Measurements from ENCODE around the gene G0S2. TPM values are rescaled to one million over a fixed set of nuclear protein-coding genes. Genes with fewer than 3 reads are reported as not detected.

The G0S2 gene, protein sequence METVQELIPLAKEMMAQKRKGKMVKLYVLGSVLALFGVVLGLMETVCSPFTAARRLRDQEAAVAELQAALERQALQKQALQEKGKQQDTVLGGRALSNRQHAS
- 10 to 100 TPM in 2 of 4 donors, 1 to 10 TPM in 2; 5.8 to 12.7 (median 9.5) TPM for polyA plus RNA-seq (ENCODE audit: insufficient read length in 4 of 4)

DNA sequence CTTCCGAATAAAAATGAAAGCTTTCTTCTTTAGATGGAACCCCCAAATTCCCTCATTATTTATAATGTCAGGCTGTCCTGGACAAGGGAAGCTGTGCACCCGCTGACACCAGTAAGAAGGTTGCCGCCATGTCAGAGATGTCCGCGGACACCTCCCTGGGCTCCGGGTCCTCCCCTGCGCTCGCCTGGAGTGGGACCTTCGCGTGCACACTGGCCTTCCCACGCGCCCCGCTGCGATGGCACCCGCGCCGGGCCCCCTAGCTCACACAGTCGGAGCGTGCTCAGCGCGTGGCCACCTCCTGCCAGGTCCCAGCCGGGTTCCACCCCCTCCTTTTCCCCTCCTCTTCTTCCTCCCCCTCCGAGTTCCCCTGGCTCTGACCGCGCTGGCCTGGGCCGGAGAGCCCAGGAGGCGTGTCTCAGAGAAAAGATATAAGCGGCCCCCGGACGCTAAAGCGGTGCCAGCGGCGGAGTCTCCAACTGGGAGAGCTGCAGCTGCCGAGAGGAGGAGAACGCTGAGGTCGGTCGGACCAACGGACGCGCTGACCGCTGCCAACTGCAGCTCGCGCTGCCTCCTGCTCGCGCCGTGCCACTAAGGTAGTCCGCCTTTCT, at the start of gene G0S2:
G0S2 (plus strand) TSS at position 456 of the 608 bp plus-strand sequence. CDS start 273 bp downstream, outside the sequence.
- DNase-seq (ENCODE audit: low read depth in 4 of 4, low spot score in 3 of 4): peak in 1 of 4 donors; percentile 41

DNA sequence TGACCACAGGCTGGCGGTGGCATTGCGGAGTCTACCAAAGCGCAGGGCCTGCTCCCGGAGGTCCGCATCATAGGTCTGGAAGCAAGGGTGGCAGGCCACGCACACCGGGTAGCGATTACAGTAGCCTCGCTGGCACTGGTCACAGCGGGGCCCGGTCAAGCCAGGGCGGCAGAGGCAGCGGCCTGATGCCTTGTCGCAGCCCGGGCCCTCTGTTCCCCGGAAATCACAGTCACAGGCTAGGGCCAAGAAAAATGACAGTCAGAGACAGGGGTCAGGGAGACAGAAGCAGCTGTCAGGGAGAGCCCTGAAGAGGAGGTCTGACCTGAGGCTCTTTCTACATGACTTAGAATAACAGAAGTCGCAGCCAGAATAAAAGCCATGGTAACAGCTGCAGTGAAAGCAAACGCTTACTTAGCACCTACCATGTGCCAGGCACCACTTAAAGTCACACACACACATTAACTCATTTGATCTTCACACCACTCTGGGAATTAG, 49.4 kb upstream of the G0S2 start:
- no peak for DNase-seq (ENCODE audit: low read depth in 4 of 4, low spot score in 3 of 4)

DNA sequence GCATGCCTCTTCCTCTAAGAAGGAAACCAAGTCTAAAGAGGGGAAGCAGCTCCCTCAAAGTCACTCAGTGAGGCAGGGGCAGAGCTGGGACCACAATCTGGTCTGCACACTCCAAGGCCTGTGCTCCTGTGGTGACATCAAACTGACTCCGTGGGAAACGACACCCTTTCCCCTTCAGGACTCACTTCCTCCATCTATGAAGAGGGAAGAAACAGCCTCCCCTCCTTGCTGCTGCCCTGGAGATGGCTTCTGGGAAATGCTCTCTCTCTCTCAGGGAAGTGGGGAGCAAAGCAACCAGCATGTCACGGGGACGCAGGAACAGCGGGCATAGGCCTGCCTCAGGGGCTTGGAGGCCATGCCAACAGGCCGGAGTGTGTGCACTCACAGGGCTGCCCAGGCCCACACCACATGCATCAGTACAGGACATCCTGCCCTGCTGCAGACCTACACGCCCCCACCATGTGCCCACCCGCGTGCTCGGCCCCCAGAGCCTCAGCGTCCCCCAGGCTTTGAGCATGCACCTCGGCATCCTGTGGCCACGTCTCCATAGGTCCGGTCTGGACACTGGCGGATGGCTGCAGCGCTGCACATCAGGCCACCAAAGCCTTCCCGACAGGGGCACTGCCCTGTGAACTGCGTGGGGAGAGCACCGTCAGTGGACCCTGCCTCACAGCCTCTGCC, 48.7 kb upstream of the G0S2 start:
- DNase-seq (ENCODE audit: low read depth in 4 of 4, low spot score in 3 of 4): no peak

DNA sequence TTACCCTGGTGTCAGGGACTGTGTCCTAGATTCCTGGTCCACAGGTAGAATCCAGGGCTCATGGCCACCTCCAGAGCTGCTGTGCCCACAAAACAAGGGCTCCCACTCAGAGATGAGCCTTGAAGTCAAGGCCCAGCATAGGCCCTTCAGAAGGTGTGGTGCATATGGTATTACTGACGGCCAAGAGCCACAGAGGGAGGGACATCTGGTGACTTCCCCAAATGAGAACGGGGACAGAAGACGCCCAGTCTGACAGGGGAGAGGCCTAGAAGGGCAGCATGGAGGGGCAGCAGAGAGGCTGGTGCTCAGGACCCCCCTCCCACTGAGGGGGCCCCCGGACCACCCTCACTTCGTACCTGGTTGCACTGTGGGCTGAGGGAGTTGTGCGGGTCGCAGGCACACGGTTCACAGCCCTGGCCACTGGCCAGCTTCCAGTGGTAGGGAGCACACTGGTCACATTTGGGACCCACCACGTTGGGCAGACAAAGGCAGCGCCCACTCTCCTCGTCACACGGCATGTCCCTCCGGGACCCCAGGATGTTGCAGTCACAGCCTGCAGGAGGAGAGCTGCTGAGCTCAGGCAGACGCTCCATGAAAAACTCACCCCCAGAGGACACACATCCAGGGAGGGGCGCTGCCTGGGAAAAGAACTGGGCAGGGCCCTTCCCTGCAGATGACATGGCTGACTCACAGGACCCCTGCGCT, 48.0 kb upstream of the G0S2 start:
- no peak for DNase-seq (ENCODE audit: low read depth in 4 of 4, low spot score in 3 of 4)

DNA sequence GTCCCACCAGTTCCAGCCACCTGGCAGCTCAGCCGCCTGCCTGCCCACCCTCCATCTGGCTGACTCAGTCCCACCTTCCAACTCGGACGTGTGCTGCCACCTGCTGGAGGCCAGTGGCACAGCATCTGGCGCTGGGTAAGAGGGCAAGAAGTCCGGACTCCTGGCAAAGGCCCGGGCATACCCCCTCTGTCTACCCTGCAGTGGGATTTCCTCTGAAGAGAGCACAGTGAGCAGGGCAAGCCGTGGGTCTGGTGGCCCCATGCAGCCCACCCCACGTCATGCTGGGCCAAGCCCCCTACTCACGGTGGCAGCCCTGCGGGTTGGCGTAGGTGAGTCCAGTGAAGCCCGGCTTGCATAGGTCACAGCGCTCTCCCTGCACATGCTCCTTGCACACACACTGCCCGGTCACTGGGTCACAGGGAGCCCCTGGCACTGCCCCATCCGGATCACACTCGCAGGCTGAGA, 47.4 kb upstream of the G0S2 start:
- DNase-seq (ENCODE audit: low read depth in 4 of 4, low spot score in 3 of 4): peak in 2 of 4 donors; percentile 71 to 73

DNA sequence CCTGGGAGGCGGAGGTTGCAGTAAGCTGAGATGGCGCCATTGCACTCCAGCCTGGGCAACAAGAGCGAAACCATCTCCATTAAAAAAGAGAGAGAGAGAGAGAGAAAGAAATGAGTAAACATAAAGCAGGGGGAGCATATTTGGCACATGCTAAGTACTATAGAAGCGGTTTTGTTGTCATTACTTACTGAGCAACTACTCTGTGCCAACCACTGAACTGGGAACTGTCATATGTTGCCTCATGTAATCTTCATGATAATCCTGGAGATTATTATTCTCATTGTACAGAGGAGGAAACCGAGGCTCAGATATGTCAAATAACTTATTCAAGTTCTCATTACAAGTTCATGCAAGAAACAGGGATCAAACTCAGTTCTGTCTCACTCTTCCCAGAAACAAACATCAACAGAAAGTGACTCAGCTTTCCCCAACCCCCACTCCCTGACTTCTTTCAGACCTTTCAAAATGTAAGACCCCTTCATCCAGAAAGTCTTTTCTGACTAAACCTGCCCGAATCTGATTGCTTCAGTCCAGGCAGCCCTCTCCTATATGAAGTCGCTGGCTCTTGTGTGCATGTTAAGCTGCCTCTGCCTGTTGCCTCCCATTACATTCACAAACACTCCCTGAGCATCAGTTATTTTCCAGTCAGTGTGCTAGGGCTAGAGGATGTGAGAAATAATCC, 46.5 kb upstream of the G0S2 start:
- no peak for DNase-seq (ENCODE audit: low read depth in 4 of 4, low spot score in 3 of 4)

DNA sequence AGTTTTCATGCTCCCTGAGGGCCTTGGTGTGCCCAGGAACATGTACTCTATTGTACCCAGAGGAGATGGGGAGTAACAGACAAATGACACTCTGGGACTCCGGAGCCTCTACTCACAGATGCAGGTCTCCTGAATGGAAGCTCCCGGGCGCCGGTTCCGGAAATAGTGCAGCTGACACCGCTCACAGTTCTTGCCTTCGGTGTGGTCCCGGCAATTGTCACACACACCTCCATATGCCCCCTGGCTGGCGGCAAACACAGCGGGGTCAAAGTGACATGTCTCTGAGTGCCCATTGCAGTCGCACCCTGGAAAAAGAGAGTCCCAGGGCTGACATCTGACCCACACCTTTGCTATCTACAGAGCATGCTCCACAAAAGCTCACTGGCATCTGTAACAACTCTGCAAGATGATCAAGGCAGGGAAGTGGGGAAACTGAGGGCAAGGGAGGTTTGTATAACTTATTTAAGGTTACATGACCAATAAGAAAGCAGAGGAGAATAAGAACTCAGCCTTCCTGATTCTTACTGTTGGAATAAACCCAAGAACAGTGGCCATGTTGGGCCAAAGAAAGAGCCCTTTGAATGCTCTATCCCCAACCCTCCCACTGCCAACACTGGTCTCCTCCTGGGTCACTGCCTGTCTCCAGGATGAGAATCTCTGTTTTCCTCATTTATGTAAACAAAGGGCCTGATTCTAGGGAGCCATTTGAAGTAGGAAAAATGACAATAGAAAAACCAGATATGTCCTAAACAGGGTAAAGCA, 45.4 kb upstream of the G0S2 start:
- no peak for DNase-seq (ENCODE audit: low read depth in 4 of 4, low spot score in 3 of 4)

DNA sequence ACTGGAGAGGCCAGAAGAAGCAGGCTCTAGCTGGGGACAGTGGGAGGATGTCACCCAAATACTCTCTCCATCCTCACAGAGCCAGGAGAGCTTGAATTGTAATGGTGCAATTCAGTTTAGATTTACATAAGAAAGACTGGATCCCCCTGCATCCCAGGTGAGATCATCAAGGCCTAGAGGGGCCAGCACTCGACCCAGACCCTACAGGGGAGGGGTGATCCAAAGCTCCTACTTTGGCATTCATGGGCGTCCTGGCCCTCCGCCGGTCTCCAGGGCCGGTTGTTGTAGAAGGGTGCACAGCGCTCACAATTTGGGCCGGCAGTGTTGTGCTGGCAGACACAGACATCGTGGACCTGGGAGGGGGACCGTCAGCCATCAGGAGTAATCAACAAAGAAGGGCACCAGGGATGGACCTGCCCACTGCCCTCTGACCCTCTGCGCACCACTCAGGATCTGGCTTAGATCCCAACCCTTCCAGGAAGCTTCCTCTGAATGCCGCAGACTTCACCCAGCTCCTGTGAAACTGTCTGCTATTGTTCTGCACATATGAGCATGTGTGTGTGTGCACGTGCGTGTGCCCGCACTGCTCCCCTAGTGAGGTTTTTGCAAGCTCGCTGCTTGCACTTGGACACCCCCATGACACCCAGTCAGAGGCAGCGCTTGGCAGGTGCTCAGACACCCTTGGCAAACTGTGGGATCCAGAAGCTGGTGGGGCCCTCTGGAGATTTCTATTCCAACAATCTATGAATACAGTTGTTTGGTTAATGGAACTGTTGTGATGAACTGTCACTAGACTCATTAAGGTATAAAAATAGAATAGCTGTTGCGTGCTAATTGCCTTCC, 44.6 kb upstream of the G0S2 start:
- DNase-seq (ENCODE audit: low read depth in 4 of 4, low spot score in 3 of 4): no peak

DNA sequence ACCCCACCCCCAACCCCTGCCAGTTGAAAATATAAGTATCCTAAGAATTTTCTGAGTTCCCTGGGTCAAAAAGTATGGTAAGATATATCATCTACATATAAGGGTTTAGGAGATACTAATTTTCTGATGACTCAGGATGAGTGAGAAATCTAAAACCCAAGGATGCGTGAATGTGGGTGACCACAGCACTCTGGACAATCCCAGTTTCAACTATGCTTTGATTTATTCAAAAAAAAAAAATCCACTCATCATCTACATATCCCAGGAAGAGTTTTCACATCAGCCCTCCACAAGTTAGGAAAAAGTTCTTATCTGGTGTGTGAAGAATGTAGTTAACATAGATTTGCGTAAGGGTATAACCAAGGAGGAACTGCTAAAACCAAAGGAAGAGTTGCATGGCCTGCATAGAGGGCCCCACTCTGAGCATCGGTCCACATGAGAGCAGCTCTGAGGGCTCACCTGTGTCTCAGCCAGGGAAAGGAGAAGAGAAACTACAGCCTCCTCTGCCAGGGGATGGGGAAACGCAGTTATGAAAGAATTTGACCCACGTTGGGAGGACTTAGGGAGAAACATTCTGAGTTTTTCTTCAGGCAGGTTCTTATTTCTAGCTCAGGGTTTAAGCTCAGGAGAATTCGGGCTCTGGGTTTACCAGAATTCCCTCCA, 41.7 kb upstream of the G0S2 start:
- no peak for DNase-seq (ENCODE audit: low read depth in 4 of 4, low spot score in 3 of 4)

DNA sequence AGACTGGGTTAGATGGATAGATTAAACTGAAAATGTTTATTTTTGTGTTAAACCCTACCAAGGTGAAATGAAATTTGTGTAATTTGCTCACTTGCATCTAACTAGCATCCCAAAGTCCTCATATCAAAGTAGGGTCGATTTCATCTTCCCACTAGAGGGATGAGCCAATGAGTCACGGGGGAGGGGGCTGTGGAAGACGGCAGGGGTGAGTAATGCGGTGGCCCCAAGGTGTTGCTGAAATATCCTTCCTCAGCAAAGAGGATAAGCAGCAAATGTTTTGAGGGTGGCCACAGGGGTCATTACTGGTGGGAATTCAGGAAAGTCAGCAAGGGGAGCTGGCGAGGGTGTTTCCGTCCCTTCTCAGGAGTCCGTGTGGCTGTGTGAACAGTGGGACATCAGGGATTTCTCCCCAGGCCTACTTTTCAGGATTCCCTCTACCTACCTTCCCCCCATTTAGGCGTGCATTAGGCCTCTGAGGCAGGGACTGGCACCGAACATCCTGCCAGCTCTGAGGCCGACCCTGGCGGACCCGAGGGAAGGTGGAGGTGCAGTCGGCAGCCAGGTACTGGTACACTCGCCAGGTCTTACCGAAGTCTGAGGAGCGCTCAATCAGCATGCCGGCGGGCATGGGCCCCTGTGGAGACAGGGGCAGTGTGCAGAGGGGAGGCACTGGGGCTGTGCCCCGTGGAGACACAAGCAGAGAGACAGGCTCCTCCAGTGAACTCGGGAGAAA, 41.0 kb upstream of the G0S2 start:
- no peak for DNase-seq (ENCODE audit: low read depth in 4 of 4, low spot score in 3 of 4)

DNA sequence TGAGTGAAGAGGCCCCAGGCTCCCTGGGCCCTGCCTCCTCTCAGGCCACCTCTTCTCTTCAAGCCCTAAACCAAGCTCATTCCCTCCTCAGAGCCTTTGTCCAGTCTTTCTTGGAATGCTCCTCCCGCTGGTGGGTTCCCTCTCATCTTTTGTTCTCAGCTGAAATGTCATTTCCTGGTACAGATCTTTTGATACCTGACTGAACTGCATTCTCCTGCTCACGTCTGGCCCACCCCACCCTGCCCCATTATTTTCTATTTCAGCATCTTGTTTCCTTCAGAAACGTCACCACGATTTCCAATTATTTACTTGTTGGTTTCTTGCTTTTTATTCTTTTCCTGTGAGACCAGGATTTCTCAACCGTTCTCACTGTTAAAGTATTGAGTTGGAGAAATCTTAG, 39.4 kb upstream of the G0S2 start:
- DNase-seq (ENCODE audit: low read depth in 4 of 4, low spot score in 3 of 4): no peak

DNA sequence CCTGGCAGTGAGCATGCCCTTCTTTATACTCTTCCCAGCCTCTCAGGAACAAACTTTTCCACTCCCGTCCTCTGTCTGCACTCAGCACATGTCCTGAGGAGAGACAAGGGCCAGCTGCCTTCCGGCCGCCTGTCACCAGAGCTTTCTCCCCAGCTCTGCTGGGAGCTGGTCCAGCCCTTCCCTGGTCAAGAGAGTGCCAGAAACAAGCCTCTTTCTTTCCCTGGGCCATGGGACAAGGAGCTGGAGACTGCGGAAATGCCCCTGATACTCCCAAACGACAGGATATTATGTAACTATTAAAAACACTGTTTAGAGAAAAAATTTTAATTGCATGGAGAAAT, 33.4 kb upstream of the G0S2 start:
- DNase-seq (ENCODE audit: low read depth in 4 of 4, low spot score in 3 of 4): peak; percentile 65 to 73 (median 69)

DNA sequence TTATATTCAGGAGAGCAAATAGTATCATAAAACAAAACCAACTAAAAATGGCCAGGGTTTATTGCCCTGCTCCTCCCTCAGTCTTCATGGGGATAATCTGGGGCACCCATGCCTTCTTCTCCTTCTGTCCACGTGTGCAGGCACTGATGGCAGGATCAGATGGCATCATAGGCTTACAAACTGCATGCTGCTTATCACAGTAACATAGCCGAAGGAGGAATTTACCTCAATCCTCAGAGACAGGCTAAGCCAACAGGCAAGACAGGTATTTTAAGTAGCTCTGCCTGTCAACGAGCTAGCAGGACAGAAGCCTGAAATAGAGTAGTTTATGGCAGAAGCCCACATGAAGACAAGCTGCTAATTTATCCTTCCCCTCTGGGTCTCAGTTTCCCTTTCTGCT, 32.4 kb upstream of the G0S2 start:
- DNase-seq (ENCODE audit: low read depth in 4 of 4, low spot score in 3 of 4): no peak

DNA sequence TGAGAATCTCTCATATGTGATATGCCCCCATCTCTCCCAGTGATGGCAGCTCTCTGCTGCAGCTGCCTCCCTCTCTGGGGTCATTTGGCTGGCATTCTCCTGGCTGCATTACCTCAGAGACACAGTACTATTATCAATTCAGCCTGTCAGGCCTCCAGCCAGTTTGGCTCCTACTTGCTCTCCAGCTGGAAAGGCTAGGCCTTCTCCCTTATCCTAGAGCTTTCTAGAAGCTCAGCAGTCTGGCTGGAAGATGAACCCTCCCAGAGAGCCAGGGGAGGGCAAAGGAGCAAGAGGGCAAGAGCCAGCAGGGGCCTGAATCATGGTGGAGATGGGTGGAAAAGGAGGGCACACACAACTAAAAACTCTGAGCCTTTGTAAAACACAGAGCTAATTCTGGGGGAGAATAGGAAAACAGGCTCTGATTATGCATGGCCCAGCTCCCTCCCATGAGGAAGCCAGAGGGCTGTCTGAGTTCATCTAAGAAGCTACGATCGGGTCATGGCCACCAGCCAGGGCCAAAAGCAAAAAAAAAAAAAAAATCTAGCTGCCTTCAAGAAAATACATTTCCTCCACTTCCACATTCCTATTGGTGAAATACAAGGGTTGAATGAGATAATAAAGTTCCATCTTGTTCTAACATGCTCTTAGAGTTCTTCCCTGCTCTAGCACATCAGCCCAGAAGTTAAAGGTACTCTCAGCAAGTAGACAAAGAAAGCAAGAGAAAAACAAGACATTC, 31.8 kb upstream of the G0S2 start:
- DNase-seq (ENCODE audit: low read depth in 4 of 4, low spot score in 3 of 4): no peak

DNA sequence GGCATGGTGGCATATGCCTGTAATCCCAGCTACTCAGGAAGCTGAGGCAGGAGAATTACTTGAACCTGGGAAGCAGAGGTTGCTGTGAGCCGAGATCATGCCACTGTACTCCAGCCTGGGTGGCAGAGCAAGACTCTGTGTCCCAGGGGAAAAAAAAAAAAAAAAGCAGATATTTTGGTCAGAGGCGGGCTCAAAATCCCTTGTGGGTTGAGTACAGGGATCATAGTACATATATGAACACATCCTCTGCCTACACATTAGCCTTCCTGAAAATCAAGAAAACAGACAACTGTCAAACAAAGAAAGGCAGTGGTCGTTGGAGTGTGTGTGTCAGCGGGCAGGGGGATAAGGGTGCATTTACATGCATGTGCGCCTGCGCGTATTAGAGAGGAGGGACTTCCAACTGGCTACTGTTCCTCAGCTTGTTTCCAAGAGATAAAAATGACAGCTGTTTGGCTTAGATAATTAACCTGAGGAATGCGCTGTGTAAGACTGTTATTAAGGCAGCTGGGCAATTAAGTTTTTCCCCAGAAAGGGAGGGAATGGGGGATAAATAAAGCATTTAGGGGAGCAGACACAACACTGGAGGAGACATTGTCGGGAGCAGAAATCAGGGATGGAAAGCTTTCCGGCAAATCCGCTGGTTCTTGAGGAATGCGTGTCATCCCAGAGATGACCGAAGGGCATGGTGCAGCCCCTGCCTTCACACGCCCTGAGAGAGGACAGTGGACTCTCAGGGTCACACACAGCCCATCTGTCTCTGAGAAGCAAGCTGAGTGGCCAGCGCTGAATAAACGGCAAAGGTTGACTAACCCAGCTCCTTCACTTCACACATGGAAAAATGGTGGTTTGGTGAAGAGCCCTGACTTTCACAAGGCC, 29.4 kb upstream of the G0S2 start:
- no peak for DNase-seq (ENCODE audit: low read depth in 4 of 4, low spot score in 3 of 4)

DNA sequence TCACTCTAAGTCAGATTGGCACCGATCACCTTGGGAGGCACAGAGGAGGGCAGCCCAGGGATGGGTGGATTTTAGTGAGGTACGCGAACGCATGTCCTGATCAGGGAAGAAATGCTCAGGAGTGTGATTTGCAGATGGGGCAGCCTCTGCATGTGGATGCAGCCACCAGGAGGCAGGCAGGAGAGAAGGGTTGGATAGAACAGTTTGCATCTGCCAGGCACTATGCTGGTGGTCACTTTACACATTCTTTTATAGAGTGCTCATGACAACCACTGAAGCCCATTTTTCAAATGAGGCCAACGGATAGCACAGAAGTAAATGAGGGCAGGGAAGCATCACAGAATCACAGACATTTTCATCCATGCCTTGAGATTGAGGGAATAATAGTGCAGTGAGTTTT, 28.7 kb upstream of the G0S2 start:
- DNase-seq (ENCODE audit: low read depth in 4 of 4, low spot score in 3 of 4): no peak

Measured in left renal pelvis (tissue), 4 donors.